ENCODE measurements around the gene DUSP7. TPM values are rescaled to one million over a fixed set of nuclear protein-coding genes. Genes with fewer than 3 reads are reported as not detected.

DUSP7 gene
- total RNA-seq, 1 donor from 2014 or later: 32.5 TPM

DNA sequence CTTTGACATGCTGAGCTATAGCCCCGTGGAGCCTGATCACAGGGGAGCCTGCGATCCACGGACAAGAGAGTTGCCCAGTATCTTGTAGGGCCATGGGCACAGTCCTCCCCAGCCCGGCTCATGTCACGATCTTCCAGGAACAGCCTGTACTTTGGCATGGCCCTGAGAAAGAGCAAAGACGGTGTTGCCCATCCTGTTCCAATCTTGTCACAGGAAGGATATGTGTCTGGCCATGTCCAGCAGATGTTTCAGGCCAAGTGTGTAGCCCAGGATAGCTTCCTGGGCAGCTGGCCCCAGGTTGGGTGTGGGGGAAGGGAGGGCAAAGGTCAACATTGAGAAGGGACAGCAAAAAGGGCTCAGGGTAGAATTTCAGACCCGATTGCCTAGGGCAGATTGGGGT, 43.7 kb downstream of the DUSP7 start:
- TF ChIP-seq, protein P1, sequence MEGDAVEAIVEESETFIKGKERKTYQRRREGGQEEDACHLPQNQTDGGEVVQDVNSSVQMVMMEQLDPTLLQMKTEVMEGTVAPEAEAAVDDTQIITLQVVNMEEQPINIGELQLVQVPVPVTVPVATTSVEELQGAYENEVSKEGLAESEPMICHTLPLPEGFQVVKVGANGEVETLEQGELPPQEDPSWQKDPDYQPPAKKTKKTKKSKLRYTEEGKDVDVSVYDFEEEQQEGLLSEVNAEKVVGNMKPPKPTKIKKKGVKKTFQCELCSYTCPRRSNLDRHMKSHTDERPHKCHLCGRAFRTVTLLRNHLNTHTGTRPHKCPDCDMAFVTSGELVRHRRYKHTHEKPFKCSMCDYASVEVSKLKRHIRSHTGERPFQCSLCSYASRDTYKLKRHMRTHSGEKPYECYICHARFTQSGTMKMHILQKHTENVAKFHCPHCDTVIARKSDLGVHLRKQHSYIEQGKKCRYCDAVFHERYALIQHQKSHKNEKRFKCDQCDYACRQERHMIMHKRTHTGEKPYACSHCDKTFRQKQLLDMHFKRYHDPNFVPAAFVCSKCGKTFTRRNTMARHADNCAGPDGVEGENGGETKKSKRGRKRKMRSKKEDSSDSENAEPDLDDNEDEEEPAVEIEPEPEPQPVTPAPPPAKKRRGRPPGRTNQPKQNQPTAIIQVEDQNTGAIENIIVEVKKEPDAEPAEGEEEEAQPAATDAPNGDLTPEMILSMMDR (IDR thresholded peaks at IDR 0.05): no peak
- Mint-ChIP-seq H3K9me3 (ENCODE audit: low read depth) (no peaks in the 10 kb centered on the region), H3K4me3 (ENCODE audit: unreplicated experiment) (no peak overlapping the region), H3K36me3 (ENCODE audit: low read depth) (no peaks in the 10 kb centered on the region), H3K27me3 (ENCODE audit: low read depth) (no peaks in the 10 kb centered on the region), H3K4me1 (ENCODE audit: low read depth) (peaks cover 3% of the 10 kb centered on the region), H3K27ac (ENCODE audit: unreplicated experiment) (peak overlapping the region; percentile 65)
- no peak for DNase-seq (ENCODE audit: low spot score)

DNA sequence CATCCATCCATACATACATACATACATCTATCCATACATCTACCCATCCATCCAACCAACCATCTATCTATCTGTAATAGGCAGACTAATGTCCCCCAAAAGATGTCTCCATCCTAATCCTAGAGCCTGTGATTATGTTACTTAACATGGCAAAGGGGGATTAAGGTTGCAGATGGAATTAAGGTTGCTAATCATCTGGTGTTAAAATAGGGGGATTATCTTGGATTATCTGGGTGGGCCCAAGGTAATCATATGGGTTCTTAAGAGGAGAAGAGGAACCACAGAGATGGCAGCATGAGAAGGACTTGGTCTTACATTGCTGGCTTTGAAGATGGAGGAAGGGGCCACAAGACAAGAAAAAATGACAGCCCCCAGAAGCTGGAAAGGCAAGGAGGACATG, 45.9 kb downstream of the DUSP7 start:
- H3K4me1 Mint-ChIP-seq (ENCODE audit: low read depth): peaks cover 9% of the 10 kb centered on the region
- H3K36me3 Mint-ChIP-seq (ENCODE audit: low read depth): no peaks in the 10 kb centered on the region
- DNase-seq (ENCODE audit: low spot score): no peak
- H3K4me3 Mint-ChIP-seq (ENCODE audit: unreplicated experiment): no peak overlapping the region
- H3K27ac Mint-ChIP-seq (ENCODE audit: unreplicated experiment): no peak overlapping the region
- TF ChIP-seq, protein P1 (IDR thresholded peaks at IDR 0.05): no peak
- H3K27me3 Mint-ChIP-seq (ENCODE audit: low read depth): no peaks in the 10 kb centered on the region
- H3K9me3 Mint-ChIP-seq (ENCODE audit: low read depth): no peaks in the 10 kb centered on the region

DNA sequence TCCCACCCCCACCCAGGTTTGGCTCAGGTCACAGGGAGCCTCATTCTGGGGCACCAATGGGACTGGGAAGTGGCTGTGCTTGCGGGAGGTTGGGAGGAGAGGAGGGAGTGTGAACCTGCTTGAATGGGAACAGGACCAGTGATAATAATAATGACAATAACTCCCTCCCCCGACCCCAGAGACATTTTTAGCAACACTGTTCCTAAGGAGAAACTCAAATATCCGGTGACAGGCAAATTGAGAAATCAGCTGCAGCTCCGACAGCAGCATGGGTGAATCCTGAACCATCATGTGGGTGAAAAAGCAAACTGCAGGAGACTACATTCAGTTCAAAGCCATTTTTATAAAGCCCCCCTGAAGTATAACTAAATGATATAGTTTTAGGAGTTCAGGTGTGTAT, 49.1 kb downstream of the DUSP7 start:
- H3K4me3 Mint-ChIP-seq (ENCODE audit: unreplicated experiment): no peak overlapping the region
- TF ChIP-seq, protein P1 (IDR thresholded peaks at IDR 0.05): no peak
- H3K27ac Mint-ChIP-seq (ENCODE audit: unreplicated experiment): no peak overlapping the region
- no peaks in the 10 kb centered on the region for H3K9me3 Mint-ChIP-seq (ENCODE audit: low read depth)
- H3K4me1 Mint-ChIP-seq (ENCODE audit: low read depth): peaks cover 22% of the 10 kb centered on the region
- DNase-seq (ENCODE audit: low spot score): no peak
- no peaks in the 10 kb centered on the region for H3K36me3 Mint-ChIP-seq (ENCODE audit: low read depth)
- no peaks in the 10 kb centered on the region for H3K27me3 Mint-ChIP-seq (ENCODE audit: low read depth)

DNA sequence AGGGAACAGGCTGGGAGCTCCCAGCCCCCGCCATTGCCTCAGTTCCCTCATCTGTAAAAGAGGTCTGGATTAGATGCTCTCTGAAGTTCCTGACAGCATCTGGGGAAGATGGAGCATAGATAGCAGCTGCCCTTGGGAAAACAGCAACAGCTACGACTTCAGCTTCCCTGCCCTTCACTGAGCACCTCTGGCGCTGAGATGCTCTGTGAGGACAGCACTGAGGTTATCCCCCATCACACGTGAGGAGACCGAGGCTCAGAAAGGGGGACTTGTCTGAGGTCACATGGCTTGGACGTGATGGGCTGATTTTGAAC, 49.6 kb downstream of the DUSP7 start:
- Mint-ChIP-seq H3K9me3 (ENCODE audit: low read depth) (no peaks in the 10 kb centered on the region), H3K4me1 (ENCODE audit: low read depth) (peaks cover 22% of the 10 kb centered on the region), H3K4me3 (ENCODE audit: unreplicated experiment) (no peak overlapping the region), H3K36me3 (ENCODE audit: low read depth) (no peaks in the 10 kb centered on the region), H3K27ac (ENCODE audit: unreplicated experiment) (no peak overlapping the region), H3K27me3 (ENCODE audit: low read depth) (no peaks in the 10 kb centered on the region)
- DNase-seq (ENCODE audit: low spot score): no peak
- TF ChIP-seq, protein P1 (IDR thresholded peaks at IDR 0.05): no peak

DNA sequence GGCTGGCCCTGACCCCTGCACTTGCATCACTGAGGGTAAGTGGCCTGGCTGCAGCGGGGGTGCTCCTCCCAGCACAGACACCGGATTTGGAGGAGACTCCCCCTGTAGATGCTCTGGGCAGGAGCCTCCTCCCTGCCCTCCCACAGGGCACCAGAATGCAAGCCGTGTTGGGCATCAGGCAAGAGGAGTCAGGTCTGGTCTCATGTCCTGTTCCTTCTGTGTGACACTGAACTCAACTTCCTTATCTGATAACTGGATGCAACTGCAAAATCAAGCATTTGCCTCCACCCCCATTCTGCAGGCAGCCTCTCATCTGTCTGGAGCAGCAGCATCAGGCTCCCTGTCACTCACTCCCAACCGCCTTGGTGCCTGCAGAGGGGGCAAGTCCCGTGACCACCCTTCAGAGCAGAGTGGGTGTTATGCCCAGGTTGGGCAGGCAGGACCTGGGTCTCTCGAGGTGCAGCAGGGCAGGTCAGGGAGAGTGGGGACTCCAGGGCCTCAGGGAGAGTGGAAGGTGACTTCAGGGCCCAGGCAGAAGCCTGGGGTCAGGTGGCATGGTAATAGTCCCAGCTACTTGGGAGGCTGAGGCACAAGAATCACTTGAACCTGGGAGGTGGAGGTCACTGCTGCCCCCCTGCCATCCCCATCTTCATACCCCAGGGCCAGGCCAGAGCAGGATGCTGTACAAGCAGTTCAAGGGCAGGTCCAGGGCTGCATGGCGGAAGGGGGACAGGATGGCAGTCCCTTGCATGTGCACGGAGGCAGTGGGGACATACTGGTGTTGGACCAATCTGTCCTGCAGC, 50.2 kb downstream of the DUSP7 start:
- H3K36me3 Mint-ChIP-seq (ENCODE audit: low read depth): no peaks in the 10 kb centered on the region
- H3K4me3 Mint-ChIP-seq (ENCODE audit: unreplicated experiment): no peak overlapping the region
- no peaks in the 10 kb centered on the region for H3K27me3 Mint-ChIP-seq (ENCODE audit: low read depth)
- DNase-seq (ENCODE audit: low spot score): no peak
- peaks cover 22% of the 10 kb centered on the region for H3K4me1 Mint-ChIP-seq (ENCODE audit: low read depth)
- H3K27ac Mint-ChIP-seq (ENCODE audit: unreplicated experiment): no peak overlapping the region
- TF ChIP-seq, protein P1 (IDR thresholded peaks at IDR 0.05): no peak
- H3K9me3 Mint-ChIP-seq (ENCODE audit: low read depth): no peaks in the 10 kb centered on the region

Measured in chondrocyte (in vitro differentiated cells).